Peyer's patch (tissue), 4 donors: Measurements from ENCODE around the gene TRIM39.

Experiments used
- POLR2A ChIP-seq, 2 donors: fragments of 450-650 bp; IDR thresholded peaks; one replicate each; pipeline ENCODE4 v1.5.1; 2017; ENCODE audit warnings: antibody characterized with exemption in 2 of 2, mild to moderate bottlenecking in 2 of 2, moderate library complexity in 2 of 2
- TF ChIP-seq, protein P1 (sequence below), 6 experiments: fragments of 450-650 bp in 4 of 6; fragments of 200-600 bp in 2 of 6; sonication (generic) in 1 of 6; IDR thresholded peaks; one replicate each; pipeline ENCODE4 v1.5.1; 2017 to 2019; ENCODE audit warnings: antibody characterized with exemption in 6 of 6, mild to moderate bottlenecking in 3 of 6, moderate library complexity in 1 of 6

DNA sequence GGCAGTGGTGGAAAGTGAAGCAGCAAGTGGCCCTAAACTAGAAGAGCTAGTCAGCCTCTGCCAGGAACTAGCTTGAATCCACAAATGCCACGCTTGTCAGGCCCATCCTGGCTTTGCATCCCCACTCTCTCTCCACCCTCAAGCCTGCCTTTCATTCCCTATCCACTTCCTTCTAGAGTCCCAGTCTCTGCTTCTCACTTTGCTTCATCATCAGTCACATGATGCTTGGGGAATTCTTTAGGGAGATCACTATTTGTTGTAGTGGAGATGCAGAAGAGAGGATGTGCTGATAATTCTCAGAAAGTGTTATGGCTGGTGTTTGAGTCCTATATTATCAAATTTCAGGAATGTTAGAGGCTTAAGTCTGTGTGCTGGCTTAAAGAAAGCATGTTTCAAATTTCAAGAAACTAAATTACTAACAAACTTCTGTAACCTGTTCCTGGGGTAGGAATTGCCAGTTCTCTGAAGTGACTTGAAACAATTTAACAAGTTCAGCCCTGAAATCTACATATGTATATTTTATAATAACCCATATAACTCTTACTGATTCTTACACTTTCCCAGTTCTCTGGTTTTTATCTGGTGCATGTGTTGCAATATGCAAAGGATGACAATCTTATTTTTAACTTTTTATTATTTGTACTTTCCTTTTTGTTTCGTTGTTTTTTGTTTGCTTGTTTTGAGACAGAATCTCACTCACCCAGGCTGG lies 7.5 kb downstream of the TRIM39 start:
- TF ChIP-seq, protein P1, sequence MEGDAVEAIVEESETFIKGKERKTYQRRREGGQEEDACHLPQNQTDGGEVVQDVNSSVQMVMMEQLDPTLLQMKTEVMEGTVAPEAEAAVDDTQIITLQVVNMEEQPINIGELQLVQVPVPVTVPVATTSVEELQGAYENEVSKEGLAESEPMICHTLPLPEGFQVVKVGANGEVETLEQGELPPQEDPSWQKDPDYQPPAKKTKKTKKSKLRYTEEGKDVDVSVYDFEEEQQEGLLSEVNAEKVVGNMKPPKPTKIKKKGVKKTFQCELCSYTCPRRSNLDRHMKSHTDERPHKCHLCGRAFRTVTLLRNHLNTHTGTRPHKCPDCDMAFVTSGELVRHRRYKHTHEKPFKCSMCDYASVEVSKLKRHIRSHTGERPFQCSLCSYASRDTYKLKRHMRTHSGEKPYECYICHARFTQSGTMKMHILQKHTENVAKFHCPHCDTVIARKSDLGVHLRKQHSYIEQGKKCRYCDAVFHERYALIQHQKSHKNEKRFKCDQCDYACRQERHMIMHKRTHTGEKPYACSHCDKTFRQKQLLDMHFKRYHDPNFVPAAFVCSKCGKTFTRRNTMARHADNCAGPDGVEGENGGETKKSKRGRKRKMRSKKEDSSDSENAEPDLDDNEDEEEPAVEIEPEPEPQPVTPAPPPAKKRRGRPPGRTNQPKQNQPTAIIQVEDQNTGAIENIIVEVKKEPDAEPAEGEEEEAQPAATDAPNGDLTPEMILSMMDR (IDR thresholded peaks at IDR 0.05): no peak
- TF ChIP-seq POLR2A (IDR thresholded peaks at IDR 0.05): no peak
